ENCODE measurements around the gene RPS3.

RPS3 gene

GRCh38 chr11:75399344-75400145 is at the start of gene RPS3:
TSS of gene RPS3 (plus strand) at chr11:75399518. CDS start at chr11:75399548, 30 bp downstream.
- TF ChIP-seq POLR2A (IDR thresholded peaks at IDR 0.05; ENCODE audit: extremely low read depth, insufficient read length) (peak; percentile 99), CTCF (IDR thresholded peaks at IDR 0.05; ENCODE audit: low read depth, low read length) (peak; percentile 12), MAX (IDR thresholded peaks at IDR 0.05; ENCODE audit: low read depth, low read length) (peak; percentile 85), MYC (IDR thresholded peaks at IDR 0.05; ENCODE audit: low read depth, low read length) (peak; percentile 98)

GRCh38 chr11:75349521-75350116 is 49.7 kb upstream of the RPS3 start:
- H3K4me3 ChIP-seq (ENCODE audit: low read depth, low read length), result peak overlapping the region; percentile 87
- TF ChIP-seq MYC (IDR thresholded peaks at IDR 0.05; ENCODE audit: low read depth, low read length) (no peak), MAX (IDR thresholded peaks at IDR 0.05; ENCODE audit: low read depth, low read length) (peak; percentile 74)
- DNase-seq (ENCODE audit: low read depth), result no peak

More at GRCh38 chr11:75399344-75400145, at the start of gene RPS3:
- DNase-seq (ENCODE audit: low read depth), result peak; percentile 96
- H3K4me3 ChIP-seq (ENCODE audit: low read depth, low read length), result peak within 1 kb of the TSS; percentile 95

GRCh38 chr11:75350122-75350742 is 49.1 kb upstream of the RPS3 start:
- no peak for DNase-seq (ENCODE audit: low read depth)
- no peak for TF ChIP-seq MYC (IDR thresholded peaks at IDR 0.05; ENCODE audit: low read depth, low read length)
- TF ChIP-seq CTCF (IDR thresholded peaks at IDR 0.05; ENCODE audit: low read depth, low read length), result no peak
- TF ChIP-seq MAX (IDR thresholded peaks at IDR 0.05; ENCODE audit: low read depth, low read length), result no peak
- TF ChIP-seq POLR2A (IDR thresholded peaks at IDR 0.05; ENCODE audit: extremely low read depth, insufficient read length), result no peak
- peak overlapping the region; percentile 87 for H3K4me3 ChIP-seq (ENCODE audit: low read depth, low read length)

- H3K4me3 ChIP-seq (ENCODE audit: low read depth, low read length), result peak overlapping the region; percentile 87
- peak; percentile 80 for DNase-seq (ENCODE audit: low read depth)
- TF ChIP-seq CTCF (IDR thresholded peaks at IDR 0.05; ENCODE audit: low read depth, low read length), result peak; percentile 55
- TF ChIP-seq POLR2A (IDR thresholded peaks at IDR 0.05; ENCODE audit: extremely low read depth, insufficient read length), result no peak
- peak; percentile 70; the same call in 1 of the 2 replicates for TF ChIP-seq MYC (IDR thresholded peaks at IDR 0.05; ENCODE audit: low read depth, low read length)
- TF ChIP-seq MAX (IDR thresholded peaks at IDR 0.05; ENCODE audit: low read depth, low read length), result peak; percentile 73
Observed at GRCh38 chr11:75350743-75351540, 48.4 kb upstream of the RPS3 start.

GRCh38 chr11:75351541-75351790 is 47.9 kb upstream of the RPS3 start, which contains the start of gene ARRB1:
TSS of gene ARRB1 (minus strand) at chr11:75351661. CDS start at chr11:75351607, 54 bp downstream.
- peak within 1 kb of the TSS; percentile 87 for H3K4me3 ChIP-seq (ENCODE audit: low read depth, low read length)
- DNase-seq (ENCODE audit: low read depth), result peak; percentile 71
- TF ChIP-seq MYC (IDR thresholded peaks at IDR 0.05; ENCODE audit: low read depth, low read length) (no peak), POLR2A (IDR thresholded peaks at IDR 0.05; ENCODE audit: extremely low read depth, insufficient read length) (no peak), CTCF (IDR thresholded peaks at IDR 0.05; ENCODE audit: low read depth, low read length) (no peak), MAX (IDR thresholded peaks at IDR 0.05; ENCODE audit: low read depth, low read length) (no peak)

All from NB4 (cell line).